ENCODE measurements around the gene PROX1.

PROX1 gene

DNA sequence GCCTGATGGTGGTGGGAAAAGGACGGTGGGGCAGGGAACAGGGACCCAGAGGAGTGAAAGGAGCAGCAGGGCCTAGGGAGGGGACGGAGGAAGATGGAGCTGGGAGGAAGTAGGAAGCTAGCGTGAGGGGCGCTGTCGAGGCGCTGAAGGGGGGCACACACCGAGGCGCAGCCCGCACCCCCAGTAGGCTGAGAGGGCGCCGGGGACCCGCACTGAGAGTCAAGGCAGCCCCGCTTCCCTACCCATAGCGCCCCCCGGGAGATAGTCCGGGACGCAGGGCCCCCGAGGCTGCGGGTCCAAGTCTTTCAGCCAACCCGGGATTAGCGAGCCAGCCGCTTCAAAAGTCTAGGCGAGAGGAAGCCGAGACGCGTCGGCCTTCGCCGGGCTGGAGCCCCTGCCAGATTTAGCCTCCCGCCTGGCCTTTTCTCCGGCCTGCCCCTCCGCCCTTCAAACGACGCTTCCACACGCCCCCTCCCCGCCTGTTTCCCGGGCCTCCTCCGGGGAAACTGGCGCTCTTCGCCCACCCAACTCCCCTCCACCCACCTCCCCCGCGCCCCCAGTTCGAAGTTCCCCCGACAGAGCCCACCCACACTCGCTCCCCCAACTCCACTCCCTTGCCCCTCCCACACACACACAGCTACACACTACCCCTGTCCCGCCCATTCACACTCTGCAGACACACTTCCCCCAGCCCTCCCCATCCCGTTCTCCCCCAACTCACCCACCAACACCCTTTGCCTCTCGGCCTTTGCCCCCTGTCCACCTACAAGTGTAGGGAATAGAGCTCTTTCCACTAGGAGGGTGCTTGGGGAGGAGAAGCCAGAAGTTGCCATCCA lies 7.8 kb upstream of the PROX1 start:
- DNase-seq (ENCODE audit: low spot score) = no peak

DNA sequence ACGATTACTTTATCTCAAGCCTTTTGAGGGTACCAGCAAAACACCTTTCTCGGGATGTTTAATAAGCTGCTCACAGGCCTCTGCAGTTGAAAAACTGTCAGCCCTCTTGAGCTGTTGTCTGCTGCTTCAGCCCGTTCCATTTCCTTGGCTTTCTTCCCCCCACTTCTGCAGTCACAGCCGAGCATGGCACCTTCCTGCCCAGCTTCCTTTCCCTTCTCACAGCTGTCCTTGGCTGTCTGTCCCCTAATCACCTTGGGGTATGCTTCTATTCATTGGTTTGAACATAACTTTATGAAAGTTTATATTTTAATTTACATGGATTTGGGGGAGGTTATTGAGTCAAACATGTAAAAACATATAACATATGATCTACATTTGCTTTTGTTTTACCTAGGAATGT lies 6.9 kb upstream of the PROX1 start:
- no peak for DNase-seq (ENCODE audit: low spot score)

DNA sequence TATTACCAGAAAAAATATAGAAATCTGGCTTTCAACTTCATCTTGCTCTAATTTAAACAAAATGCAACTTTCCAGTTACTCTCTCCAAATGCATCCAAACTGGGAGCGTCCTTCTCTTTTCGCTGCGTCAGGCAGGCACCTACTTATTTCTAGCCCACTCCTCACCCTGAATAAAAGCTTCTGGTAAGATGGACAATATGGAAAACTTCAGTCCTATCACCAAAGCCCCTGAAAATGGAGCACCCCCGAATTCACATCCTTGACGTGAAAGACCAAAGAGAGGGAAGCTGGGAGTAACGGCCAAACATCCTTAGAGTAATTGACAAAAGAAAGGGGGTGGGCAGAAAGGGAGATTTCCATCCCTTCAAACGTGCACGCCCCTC lies 5.5 kb upstream of the PROX1 start:
- no peak for DNase-seq (ENCODE audit: low spot score)

DNA sequence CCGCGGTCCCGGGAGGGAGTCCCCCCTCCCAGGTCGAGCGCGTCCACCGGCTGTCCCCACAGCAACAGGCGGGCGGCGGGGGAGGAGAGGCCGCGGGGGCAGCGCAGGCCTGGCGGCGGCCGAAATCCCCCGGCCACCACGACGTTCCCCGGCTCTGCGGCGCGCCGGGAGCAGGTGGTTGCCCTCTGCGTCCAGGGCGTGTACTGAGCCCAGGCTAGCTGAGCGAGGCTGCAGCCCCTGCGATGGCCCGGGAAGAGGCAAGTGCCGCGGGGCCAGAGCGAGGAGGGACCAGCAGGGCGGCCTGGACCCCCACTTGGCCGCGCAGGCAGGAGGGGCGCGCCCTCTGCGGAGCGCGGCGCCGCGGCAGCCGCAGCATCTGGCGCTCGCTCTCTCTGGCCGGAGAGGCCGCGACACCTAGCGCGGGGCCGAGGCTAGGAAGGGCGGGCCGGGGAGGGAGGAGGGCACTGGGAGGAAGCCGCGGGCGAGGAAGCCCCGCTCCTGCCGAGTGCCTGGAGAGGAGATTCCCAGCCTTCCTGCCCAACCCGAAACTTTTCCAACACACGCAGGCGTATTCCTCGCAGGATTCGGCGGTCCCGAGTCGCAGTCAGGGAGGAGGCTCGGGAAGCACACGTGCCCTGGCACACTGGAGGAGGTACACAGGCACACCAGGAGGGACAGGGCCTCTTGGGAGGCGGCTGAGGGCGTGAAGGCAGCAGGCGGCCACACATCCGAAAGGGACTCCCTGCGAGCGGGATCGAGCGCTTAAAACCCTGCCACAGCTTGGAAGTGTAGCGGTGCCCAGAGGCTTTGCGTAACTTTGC lies 4.9 kb upstream of the PROX1 start:
- no peak for DNase-seq (ENCODE audit: low spot score)

DNA sequence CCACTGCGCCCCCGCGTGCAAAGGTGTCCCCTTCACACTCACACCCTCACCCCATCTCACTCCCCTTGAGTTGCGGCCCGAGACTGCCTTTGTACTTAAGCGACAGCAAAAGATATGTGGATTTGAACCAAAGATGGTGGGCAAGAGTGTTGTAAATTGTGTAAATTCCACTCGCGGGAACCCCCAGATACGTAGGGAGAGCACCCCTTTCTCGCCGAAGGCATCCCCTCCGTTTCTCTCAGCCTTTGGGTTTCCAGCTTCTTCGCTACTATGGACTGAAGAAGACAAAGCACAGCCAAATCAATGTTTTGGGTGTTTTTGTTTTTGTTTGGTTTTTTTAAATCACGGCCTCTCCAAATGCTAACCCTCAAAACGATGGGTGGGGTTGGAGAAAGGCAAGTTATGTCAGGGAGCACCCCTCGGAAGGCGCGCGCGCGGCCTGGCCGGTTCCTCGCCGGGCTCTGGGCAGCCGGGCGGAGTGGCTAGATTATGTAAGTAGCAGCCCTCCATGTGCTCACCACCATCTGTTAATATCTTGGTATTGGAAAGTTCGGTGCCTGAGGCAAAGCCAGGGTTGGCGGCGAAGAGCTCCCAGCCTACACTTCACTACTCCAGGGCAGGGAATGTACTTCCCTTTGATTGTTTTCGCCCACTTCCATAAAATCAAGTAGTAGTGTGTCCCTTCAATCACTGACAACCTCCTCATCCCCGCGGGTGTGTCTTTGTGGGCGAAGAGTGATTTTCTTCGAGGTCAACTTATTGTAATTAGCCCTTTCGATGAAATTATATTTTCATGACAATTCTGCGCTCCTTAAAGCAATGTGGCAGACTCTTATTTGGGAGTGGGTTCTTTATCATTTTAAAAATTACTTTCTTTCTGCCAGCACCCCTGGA lies 4.0 kb upstream of the PROX1 start:
- no peak for DNase-seq (ENCODE audit: low spot score)

DNA sequence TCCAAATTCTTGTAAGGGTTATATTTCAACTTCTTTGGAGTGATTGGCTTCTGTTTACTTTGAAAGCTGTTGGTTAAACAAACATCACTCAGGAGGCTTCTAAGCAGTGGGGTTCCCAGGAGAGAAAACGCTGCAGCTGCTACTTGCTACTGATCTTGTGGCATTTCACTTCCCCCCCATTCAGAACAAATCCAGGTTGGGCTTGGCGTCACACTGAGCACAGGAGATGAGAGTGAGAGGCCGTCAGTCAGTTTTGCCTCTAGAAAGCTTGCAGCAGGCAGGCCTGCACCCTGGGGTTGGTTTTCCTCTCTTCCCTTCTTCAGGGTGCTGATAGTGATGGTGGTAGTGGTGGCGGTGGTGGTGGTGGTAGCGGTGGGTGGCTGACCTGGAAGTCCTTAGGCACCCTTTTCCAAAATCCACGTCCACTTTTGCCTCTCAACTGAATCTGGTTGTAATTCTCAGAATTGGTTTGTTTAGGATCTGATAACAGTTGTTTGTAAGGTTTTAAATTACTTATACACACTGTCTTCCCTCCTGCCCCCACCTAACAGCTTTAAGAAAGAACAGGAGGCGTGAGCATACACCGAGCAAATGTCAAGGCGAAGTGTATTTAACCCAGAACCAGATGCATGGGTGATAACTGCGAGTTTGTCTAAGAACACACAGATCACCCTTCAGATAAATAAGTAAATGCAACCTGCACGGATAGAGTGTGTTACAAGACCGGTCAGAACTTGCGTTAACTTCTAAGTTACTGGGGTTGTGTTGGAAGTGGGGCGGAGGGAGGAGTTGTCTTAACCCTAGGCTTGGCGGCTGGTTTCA lies 3.2 kb upstream of the PROX1 start:
- no peak for DNase-seq (ENCODE audit: low spot score)

DNA sequence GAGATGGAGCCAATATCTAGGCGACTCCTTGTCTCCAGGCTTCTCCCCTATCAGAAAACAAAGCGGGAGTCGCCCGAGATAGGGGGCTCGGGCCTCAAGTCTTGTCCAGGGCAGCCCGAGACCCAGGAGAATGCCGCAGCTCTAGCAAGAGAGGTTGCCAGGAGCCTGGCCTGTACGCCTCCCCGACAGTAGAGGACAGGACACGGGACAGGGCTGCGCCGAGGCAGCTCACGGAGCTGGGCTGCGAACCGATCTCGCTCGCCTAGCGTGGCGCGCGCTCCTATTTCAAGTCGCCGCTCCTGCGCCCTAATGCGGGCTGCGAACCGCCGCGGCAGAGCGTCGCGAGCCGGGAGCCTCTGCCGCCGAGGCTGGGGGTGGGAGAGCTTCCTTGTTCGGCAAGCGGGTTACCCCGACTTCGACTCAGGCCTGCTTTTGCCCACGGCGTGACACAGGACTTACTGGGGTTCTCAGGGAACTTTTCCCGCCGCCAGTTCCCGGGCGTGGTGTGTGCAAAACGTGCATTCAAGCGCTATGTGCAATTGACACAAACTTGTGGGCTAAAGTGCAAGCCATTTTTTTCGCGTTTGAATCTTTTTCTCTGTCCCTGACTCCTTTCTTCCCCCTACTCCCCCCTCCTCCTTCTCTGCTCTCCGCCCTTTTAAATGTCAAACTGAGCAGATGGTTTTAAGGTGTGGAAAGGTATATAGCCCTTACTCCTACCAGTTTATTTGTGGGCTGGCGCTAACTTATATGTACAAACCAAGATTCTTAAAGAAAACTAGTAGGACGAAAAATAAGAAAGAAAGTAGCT lies 2.4 kb upstream of the PROX1 start:
- no peak for DNase-seq (ENCODE audit: low spot score)

DNA sequence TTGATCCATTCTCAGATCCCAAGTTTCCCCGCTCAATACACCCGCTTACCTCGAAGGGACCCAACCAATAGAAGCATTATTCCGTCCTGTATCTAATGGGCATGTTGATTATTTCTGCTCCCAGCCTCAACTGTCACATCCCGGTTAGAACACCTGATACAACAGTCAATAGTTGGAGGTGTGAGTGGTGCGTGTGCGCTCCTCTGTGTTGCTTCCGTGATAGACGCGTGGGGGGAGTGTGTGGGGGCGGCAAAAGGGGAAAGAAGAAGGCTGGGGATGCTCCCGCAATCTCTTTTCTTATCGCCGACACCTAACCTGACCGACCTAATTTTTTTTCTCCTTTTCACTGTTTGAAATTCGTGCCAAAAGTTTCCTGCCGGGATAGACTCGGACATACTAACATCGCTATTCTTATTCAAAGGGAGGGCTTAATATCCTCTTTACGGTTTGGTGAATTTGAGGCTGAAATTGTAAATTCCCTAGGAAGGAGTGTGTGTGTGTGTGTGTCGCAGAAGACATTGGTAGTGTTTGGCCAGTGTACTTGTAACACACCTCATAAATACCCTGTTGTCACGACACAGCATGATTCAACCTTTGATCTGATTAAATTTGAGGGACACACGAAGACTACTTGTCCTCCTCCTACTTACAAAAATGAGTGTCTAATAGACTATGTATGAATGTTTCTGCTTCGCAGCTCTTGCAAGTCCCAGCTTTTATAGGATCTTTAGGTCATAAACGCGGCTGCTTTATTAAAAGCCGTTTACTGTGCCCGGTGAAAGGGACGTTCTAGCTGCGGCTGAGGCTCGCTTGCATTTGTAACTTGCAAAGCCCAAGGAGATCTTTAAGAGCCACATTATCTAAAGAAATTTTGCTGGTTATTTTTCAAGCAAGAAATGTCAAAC lies 1.5 kb upstream of the PROX1 start:
- no peak for DNase-seq (ENCODE audit: low spot score)

DNA sequence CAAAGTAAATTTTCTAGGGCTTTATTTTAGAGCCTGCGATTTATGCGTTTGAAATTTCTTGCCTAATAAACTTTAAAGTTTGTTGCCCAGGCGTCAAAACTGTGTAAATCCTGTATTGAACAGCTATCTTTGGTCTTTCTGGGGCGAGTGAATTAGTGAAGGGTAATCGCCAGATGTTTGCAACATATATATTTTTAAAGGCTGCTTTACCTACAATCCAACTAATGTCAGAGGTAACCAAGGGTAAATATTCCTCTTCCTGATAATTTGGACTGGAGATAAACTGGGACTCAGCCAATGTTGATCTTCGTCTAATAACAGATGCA lies 885 bp upstream of the PROX1 start:
- DNase-seq (ENCODE audit: low spot score) = no peak

DNA sequence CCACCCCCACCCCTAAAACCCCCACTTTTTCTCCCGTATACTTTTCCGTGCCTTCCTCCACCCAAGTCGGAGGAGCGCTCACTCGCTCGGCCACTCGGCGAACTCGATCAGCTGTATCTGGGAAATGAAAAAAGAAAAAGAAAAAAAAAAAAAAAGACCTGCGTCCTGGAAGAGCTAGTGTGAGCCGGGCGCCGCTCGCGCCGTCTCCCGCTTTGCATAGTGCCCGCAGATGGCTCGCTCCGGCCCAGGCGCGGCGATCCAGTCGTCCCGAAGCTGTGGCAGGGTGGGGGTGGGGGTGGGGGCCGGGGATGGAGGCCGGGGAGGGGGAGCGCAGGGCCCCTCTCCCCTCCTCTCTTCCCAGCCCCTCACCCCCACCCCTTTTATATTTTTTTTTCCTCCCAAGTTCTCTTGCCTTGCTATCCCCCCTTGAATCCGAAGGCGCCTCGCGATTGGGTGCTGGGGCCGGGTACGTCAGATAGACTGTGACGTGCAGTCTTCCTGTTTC lies 299 bp upstream of the PROX1 start:
- peak; percentile 93 for DNase-seq (ENCODE audit: low spot score)

DNA sequence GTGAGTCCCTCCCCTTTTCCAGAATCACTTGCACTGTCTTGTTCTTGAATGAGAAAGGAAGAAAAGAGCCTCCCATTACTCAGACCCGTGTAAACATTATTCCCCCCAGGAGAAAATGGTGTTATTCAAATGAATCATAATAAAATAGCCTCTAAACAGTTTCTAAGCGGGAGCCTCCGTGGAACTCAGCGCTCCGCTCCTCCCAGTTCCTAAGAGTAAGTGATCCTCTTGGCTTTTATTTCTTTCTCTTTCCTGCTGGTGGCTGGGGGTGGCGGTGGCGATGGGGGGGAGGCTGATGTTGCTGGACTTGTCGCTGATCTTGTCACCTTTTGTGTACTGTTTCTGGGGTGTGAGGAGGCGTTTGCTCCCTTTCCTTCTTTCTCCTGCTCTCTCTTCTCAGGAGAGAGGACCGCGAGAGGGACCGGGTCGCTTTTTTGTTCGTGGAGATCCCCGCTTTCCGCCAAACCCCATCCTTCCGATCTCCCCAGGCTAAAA lies 781 bp downstream of the PROX1 start:
- DNase-seq (ENCODE audit: low spot score) = no peak

DNA sequence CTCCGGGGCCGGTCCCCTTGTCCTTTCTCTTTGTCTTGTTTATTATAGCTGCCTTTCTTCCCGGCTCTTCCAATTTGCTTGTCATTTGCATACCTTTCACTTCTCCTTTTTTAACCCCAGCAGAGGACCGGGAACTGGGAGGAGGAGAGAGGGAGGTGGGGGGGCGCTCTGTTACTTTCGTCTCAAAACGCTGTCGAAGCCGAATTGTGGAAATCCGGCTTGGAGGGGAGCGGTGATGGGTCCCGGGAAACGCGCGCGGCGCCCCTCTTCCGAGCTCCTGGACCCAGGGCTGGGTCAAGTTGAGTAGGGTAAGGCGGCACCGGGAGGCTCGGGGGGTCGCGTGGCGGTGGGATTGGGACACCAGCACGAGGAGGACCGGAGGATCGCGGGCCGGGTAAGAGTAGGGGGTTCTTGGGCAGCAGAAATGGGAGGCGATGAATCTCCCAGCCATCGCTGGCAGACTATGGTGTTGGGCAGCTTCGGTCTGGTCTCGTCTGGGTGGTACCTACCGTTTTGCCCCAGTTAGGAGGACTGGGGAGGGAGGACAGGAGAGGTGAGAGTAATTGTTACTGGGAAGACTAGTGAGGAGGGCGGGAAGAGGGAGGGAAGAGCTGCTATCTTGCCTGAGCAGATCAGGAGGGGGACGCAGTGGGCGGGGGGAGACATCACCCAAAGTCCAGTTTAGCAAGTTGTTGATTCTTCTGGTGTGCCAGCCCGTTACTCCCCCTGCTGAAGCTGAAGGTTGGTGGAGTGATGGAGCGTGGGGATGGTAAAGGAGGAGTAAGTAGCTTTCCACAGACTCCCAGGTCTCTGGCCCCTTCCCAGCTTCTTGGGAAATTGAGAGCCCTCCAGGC lies 1.5 kb downstream of the PROX1 start:
- DNase-seq (ENCODE audit: low spot score) = no peak

DNA sequence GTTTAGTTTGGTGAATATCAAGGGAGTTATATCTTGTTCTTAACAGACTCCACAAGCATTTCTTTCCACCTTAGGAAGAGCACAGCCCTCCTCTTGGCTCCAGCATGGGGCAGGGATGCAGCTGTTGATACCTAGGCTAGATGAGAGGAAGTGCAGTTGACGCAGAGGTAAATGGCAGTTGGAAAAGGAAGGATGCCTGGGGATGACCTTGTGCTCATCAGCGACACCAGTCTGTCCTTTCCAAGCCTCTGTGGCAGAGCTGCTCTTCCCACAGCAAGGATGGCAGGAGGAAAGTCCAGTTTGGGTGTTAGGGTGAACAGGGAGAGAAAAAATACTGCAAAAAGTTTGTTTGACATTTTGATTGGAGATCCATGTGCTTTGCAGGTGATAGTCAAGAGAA lies 6.2 kb downstream of the PROX1 start:
- no peak for DNase-seq (ENCODE audit: low spot score)

DNA sequence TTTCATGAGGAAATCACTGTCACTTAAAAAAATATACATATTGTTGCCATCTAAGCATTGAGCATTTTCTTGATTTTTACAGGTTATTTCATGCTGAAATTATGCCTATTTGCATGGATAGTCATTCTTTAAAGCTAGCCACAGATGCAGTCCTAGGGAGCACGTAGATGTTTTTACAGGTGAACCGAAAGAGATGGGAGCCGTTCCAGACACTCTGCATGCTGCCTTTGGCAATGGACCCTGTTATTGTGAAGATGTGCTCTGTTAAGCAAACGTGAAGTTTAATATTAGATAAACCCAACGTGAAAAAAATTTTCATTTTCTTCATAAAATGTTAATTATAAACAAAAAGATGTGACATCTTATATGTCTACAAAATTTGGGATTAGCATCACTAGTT lies 7.1 kb downstream of the PROX1 start:
- no peak for DNase-seq (ENCODE audit: low spot score)

DNA sequence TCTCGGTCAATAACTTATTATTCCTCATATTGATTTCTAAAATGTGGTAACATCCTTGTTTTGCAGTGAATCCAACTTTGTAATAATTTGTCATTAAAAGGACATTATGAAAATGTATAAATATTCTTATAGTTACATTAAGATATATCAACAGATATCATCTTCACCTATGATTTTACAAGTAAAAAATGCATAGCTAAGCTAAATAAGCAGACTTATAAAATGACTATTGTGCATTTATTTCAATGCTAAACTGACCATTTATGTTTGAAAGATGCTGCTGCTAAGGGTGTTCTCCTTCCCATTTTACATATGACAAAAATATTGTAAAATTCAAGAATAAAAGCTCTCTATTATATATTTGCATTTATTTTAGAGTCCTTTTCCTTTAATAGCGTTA lies 7.8 kb downstream of the PROX1 start:
- DNase-seq (ENCODE audit: low spot score) = no peak

DNA sequence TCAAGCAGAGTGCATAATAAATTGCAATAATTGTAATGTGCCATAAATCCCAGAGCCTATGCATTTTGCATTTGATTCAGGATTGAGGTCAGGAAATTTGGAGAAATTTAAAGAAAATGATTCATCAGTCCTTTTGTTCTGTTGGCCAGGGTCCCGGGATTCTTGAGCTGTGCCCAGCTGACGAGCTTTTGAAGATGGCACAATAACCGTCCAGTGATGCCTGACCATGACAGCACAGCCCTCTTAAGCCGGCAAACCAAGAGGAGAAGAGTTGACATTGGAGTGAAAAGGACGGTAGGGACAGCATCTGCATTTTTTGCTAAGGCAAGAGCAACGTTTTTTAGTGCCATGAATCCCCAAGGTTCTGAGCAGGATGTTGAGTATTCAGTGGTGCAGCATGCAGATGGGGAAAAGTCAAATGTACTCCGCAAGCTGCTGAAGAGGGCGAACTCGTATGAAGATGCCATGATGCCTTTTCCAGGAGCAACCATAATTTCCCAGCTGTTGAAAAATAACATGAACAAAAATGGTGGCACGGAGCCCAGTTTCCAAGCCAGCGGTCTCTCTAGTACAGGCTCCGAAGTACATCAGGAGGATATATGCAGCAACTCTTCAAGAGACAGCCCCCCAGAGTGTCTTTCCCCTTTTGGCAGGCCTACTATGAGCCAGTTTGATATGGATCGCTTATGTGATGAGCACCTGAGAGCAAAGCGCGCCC lies 8.7 kb downstream of the PROX1 start:
- DNase-seq (ENCODE audit: low spot score) = no peak

DNA sequence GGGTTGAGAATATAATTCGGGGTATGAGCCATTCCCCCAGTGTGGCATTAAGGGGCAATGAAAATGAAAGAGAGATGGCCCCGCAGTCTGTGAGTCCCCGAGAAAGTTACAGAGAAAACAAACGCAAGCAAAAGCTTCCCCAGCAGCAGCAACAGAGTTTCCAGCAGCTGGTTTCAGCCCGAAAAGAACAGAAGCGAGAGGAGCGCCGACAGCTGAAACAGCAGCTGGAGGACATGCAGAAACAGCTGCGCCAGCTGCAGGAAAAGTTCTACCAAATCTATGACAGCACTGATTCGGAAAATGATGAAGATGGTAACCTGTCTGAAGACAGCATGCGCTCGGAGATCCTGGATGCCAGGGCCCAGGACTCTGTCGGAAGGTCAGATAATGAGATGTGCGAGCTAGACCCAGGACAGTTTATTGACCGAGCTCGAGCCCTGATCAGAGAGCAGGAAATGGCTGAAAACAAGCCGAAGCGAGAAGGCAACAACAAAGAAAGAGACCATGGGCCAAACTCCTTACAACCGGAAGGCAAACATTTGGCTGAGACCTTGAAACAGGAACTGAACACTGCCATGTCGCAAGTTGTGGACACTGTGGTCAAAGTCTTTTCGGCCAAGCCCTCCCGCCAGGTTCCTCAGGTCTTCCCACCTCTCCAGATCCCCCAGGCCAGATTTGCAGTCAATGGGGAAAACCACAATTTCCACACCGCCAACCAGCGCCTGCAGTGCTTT lies 9.4 kb downstream of the PROX1 start:
- no peak for DNase-seq (ENCODE audit: low spot score)
